ENCODE data around the gene SMIM38.

Gene SMIM38

DNA sequence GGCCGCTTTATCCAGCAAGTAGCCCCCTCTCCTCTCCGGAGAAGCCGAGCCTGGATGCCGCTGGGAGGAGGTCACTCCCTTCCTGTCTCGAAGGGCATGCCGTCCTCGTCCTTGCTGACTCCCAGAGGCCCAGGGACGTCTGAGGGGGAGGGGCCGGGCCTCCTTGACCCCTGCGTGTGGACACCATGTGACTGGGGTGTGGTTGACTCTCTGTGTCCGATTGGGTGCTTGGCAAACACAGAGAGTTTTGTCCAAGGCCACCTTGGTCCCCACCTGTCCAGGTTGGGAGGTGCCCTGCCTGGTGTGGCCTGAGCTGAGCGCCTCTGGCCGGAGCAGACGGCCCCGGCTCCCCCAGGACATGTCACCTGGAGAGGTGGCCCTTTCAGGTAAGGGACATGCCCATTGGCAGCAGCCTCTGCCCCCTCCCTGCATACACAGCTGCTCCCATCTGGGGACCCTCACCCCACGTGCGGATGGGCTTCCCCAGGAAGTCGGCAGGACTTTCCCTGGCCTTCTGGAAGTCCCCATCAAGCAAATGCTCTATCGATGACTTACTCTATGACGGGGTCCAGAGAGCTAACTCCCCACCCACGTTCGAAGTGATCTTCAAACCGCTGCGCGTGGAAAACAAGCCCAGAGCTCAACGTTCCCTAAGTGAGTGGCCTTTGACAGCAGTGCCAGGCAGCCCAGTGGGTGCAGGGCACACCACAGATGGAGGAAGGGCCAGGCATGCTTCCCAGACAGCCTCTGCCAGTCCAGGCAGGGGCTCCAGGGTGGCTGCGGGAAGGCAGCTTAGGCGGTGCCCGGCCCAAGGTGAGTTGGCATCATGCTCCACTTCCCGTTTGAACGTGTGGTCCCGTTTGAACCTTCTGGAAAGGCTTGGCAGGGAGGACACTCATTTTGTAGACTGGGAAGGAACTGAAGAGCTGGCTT, at the start of gene SMIM38:
Gene SMIM38, plus strand, starts transcription at position 634 of the 933 bp plus-strand sequence. CDS start 1,912 bp downstream, outside the sequence.
- DNase-seq = no peak

DNA sequence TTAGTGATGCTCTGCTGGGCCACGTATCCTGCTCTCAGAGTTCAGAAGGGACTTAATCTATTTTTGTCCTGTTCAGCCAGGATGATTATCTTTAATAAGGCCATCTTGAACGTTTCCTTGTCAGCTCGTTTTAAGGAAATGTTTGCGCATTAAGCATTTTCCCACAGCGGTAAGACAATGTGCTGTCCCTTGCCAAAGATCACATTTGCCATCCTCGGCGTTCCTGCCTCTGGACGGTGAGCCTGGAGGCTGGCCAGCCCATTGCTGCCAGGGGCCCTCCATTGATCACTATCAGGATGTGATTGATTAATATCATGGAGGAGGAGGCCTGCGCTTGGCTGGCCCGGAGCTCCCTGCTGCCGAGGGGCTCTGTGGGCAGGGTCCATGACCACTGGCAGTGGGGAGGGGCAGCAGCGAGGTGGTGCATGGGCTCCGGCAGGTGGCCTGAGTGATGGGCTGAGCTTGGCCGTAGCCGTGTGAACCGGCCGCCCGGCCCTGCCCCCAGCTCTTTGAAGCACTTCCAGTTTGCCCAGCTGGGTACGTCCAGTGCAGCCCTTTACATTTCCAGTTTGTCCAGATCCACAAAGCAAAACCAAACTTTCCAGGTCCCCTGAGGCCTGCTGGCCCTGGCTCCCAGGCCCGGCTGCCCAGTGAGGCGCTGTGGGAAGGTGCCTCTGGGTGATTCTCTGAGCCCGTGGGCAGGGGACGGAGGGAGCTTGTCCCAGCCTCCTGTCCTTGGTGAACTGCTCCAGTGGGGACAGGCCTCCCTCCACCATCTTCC, 49.5 kb upstream of the SMIM38 start:
- no peak for DNase-seq

DNA sequence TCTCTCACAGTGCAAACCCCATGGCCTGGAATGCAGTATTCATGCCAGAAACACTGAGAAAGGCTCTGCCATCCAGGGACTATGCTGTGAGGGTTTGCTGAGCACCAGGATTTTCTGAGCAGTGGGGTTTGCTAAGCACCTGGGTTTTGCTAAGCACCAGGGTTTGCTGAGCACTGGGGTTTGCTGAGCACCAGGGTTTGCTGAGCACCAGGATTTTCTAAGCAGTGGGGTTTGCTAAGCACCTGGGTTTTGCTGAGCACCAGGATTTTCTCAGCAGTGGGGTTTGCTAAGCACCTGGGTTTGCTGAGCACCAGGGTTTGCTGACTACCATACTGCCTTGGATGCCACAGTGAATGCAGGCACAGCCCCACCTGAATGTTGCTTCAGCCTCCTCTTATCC, 48.3 kb upstream of the SMIM38 start:
- no peak for DNase-seq

DNA sequence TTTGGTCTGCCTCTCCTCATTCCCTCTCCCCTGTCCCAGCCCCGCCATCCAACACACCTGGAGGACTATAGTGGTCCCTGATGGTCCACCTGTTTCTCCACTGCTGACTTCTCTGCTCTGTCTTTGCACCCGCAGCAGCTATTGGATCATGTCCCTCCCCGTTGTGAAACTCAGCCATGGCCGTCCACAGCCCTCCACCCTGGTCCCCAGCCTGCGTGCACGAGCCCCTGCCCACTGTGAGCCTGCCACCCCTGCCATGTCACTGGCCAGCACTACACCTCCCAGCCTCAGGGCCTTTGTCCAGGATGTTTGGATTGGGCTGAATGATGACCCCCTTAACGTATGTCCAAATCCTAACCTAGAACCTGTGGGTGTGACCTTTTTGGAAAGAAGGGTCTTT, 47.7 kb upstream of the SMIM38 start:
- DNase-seq = no peak

DNA sequence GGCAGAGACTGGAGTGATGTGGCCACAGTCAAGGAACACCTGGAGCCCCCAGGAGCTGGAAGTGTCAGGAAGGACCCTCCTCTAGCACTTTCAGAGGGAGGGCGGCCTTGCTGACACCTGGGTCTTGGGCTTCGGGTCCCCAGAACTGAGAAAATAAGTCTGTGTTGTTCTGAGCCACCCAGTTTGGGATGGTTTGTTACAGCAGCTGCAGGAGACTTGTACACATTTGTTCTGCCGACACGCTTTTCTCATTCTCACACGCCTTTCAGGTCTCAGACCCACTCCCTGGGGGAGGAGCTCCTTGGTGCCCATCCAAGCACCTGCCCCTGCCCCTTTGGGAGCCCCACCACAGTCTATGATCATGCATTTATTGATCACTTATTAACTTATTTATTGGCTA, 47.2 kb upstream of the SMIM38 start:
- no peak for DNase-seq

DNA sequence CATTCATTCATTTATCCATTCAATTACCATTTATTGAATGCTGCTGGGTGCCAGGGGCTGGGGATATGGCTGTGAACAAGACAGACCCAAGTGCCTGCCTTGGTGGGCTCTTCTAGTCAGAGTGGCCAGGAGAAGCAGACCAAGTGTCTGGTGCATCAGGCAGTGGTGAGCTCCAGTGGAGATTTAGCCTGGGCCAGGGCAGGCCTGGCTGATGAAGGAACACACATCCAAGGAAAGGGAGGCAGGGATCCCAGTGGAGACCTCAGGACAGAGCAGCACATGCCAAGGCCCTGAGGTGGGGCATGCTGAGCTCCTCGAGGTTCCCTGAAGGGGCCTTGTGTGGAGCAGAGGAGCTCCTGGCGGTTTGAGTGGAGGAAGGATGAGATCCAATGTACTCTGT, 46.6 kb upstream of the SMIM38 start:
- no peak for DNase-seq

DNA sequence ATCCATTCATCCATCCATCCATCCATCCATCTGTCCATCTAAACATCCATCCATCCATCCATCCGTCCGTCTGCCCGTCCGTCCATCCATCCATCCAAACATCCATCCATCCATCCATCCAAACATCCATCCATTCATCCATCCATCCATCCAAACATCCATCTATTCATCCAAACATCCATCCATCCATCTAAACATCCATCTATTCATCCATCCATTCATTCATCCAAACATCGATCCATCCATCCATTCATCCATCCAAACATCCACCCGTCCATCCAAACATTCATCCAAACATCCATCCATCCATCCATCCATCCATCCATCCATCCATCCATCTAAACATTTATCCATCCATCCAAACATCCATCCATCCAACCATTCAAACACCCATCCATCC, 45.3 kb upstream of the SMIM38 start:
- no peak for DNase-seq

DNA sequence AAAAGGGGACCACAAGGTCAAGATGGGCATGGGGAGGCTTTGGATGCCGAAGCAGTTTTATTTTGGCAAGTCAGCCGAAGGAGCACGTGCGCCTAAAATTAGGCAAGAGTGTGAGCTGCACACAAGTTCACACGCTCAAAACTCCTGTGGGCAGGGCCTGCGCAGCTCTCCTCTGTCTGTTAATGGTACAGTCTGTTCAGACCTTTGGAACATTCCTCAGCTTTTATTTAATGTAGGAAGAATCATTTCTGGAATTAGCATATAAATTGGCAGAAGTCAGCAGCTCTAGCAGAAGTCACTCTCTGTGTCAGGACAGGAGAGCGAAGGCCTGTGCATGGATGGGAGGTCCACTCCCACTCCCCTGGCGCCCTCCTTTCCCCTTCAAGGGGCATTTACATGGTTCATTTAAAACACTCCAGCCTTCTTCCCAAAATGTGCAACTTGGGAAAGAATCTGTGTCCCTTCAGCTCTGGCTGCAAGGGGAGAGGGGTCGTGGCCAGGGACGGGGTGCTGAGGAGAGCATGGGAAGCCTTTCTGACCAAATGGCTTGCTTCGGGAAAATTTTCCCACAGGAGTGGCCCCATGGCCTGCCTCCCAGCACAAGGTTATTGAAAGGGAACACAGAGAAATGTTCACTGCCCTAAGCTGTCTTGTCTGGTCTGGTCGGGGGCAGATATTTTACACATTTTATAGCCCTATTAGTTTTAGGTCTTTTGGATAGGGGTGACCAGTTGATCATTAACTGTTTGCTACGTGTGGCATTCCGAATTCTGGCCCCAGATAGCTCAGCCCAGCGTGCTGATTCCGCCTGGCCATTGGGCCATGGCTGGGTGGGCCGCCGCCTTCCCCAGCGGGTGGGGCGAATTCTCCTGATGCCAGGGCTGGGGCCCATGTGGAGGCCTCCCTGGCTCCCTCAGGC, 43.9 kb upstream of the SMIM38 start:
- no peak for DNase-seq

DNA sequence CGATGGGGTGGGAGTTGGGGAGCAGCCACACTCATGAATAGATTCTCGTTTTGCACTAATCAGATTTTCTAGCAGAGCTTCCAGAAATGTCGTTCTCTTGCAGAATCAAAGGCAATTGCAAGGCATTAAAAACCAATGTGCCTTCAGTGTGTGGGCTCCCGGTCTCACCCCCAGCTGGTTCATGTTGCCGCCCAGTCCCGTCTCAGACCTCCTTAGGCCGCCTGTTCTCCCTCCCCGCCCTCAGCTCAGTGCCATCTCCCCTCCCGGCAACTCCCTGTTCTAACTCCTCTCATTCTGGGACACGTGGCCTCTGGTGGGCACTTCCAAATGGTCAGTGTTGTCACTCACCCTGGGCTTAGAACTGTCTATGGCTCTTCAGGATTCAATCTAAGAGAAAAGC, 42.5 kb upstream of the SMIM38 start:
- no peak for DNase-seq

DNA sequence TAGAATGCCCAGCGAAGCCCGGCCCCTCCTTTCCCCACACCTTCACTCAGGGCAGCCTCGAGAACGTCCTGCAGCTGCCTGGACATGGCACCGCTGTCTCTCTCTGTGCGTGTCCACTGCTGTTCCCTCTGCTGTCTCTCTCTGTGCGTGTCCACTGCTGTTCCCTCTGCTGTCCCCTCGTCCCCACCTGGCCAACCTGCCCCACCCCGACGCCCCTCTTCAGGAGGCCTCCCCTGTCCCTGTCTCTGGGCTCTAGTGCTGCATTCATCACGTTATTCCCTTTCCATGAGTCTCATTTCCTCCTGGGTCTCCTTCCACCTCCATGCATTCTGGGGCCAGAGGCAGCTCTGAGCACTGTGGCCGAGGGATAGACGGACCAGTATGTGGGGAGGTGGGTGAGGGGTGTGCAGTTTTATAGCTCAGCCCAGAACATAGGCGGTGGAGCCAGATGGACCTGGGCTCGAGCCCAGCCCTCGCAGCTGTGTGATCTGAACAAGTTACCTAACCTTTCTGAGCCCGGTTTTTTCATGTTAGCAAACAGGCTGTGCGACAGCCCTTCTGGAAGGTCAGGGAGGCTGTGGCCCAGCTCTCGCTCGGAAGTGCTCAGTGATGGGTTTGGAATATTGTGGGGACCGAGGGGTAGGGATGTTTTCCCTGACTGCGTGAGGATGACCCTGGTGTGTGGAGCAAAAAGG, 41.9 kb upstream of the SMIM38 start:
- DNase-seq = no peak

DNA sequence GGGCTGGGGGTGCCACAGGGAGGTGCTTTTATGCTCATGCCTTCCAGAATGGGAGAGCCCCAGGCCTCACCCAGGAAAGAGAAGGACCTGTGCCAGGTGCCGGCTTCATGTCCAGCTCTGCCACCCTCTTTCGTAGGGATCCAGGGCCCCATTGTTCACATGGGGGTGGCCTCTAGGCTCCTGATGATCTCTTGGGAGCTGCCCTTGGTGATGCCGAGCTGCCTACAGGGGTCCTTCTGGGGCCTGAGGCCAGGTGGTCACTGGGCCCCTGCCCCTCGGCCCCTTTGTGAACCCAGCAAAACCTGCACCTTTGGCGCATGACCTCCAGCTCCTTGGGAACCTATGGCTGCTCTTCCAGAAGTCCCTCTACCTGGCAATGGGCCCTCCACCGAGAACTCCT, 41.4 kb upstream of the SMIM38 start:
- DNase-seq = no peak

DNA sequence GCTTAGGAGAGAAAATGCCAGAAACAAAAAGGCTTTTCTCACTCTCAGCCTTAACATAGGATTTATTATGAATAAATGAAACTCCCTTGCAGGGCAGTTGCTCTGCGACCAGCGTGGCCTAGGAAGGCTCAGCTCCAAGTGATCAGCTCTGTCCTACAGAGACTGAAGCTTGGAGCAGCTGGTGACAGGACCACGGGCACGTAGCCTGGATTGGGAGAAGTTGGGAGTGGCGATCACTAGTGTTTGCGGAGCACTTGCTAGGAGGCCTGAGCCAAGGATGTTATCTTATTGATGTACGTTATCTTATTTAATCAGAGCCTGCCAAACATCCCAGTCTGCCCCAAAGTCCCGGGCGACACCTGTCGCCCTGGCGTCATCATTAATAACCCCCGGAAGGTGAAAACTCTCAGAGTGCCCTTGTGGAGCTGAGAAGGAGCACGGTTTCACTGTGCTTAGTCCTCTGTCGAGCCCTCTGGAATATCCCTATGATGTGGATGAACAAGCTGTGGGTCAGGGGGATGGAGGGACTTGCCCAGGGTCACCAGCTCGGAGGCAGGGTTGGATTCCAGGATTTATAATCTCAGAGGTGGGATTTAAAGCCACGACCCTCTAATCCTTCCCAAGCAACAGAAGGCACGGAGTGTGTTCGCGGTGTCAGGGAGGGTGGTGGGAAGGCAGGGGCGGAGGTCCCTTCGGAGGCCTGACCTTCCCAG, 40.8 kb upstream of the SMIM38 start:
- no peak for DNase-seq

DNA sequence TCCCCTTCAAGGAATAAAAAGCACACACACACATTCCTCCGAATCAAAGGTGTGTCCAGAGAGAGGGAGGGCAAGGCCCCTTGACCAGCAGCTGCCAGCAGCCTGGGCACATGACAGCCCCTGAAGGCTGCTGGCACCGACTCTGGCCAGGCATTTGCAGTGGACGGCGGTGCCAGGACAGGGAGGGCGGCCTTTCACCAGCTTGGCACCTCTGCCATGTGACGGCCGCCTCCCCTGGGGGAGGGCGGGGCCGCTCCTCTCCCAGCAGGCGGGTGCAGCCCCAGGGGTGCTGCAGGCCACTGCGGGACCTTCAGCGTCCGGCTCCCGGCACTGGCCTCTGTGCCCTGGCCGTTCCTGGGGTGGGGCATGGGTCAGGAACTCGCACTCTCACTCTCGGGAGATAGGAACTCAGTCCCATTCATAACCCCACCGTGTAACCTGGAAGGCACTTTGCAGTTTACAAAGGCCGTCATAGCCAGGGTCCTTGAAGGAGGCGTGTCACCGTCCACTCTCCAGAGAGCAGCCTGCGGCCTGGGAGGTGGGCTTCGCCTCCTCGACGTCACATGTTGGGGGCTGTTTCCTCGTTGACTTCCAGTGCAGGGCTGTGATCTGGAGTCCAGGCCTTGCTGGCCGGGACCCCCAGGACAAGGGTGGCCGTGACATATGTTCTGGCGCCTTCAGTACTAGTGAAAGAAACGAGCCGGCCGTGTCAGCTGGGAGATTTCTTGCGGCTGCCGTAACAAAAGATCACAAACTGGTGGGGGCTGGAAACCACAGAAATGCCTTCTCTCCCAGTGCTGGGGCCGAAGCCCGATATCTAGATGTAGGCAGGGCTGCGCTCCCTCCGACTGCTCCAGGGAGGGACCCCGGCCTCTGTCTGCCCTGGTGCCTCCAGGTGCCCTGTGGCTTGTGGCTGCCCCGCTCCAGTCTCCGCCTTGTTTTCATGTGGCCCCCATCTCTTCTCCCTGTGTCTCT, 39.9 kb upstream of the SMIM38 start:
- no peak for DNase-seq

DNA sequence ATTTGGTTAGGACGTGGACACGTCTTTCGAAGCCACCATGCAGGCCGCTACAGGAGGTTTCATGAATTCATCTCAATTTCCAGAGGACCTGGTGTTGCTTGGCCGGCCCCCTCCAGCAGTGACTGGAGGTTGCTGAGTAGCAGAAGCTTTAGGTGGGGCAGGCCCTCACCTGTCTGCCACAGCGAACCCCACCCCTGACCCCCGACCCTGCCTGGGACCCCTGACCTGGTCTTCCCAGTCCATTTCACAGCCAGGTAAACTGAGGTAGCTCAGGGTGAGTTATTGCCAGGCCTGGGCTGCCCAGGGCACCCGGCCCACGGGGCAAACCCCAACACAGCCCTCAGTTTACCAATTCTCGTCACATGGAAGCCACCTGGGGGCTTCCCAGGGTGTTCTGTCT, 39.1 kb upstream of the SMIM38 start:
- DNase-seq = no peak

DNA sequence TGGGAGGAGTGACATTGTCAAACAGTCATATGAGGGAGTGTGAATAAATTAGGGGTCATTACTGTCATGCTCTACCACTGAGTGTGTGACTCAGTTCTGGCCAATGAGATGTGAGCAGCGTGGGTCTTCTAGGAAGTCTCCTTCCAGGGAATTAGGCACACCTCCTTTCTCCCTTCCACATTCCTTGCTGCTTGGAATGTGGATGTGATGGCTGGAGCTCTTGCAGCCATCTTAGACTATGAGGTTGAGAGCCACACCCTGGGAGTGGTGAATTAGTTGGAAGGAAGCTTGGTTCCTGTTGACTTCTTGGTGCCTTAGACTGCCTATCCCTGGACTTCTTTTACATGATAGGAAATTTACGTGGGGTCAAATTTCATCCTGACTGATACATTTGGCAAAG, 36.5 kb upstream of the SMIM38 start:
- DNase-seq = no peak

DNA sequence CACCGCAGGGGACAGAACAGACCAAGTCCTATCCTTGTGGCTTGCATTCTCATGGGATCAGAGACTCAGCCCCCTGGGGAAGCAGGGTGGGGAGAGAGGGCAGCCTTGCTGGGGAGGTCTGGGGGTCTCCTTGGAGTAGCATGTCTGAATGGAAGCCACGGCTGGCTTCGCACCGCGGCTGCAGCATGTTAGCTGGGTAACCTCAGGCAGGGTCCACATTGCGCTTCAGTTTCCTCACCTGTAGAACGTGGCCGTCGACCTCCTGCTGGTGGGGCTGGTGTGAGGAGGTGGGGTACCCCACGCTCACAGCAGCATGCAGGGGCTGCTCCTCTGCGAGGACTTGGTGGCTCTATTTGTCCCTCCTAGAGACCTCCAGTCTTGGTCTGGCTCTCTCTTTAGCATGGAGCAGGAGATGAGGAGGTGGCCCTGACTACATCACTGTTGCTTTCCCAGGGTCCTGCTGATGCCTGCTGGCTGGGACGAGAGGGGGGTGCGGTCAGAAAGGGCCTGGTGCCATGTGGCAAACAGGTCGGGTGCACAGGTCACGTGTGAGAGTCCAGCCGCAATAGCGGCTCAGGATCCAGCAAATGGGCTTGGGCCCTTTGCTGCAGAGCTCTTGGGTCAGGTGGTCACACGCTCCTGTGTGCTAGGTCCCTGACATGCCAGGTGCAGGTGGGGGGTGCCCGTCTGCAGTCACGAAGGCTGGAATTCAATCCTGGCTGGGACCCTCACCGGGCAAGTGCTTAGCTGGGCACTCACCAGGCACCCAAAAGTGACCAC, 35.4 kb upstream of the SMIM38 start:
- DNase-seq = no peak

DNA sequence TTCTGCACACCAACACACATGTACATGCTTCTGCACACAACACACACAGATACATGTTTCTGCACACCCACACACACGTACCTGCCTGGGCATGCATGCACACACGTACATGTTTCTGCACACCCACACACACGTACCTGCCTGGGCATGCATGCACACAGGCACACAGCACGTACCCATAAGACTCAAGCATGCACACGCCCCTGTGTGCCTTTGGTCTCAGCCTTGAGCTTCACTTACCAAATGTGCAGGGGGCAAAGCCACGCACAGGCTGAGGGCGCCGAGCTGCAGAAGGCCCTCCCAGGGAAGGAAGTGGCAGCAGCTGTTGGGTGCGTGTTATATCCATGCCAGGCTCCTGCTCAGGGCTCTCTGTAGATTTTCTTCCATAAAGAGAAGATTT, 34.7 kb upstream of the SMIM38 start:
- no peak for DNase-seq

DNA sequence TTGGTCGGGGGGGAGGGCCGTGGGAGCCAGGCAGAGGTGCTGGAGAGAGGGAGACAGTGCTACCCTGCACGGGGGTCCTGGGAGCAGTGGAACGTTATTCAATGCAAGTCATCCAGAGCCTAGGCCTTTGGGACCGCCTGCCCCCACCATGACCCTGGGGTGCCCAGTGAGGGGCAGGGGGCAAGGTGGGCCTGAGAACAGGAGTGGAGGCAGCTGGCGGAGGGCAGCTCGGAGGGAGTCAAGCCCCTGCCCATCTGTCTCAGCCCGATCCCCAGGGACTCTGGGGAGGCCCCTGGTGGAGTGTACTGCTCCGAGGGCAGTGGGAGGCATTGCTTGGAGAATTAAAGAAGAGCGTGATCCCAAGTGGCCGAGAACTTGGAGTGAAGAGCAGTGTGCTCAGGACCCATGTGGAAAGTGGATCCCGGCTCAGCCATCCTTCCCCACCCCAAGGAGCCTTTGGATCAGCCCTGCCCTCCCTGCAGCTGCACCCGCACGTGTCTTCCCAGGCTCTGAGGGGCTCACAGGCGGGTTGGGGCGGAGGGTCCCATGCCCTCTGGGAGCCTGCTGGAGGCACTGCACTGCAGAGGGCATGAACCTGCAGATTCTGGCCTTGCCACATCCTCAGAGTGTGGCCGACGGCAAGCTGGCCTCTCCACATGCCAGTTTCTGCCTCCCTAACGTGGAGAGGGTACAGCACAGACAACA, 34.0 kb upstream of the SMIM38 start:
- DNase-seq = no peak

DNA sequence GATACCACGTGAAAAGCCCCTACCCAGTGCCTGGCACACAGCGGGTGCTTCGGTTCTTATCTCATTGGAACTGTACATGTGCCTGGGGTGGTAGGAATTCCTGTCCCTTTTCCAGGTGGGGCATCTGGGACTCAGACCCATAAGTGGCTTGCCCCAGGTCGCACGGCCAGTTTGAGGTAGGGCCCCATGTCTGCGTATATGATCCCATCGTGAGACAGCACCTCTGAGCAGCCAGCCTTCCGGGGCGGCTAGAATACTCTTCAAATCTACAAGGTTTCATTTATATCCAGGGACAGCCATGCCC, 33.5 kb upstream of the SMIM38 start:
- DNase-seq = no peak
